SH-SY5Y (cell line): ENCODE data around the gene NUDT6.

Experiments used
- GATA2 ChIP-seq: IDR thresholded peaks from 2 replicates; pipeline ENCODE4 v1.6.1; 2011; ENCODE audit warnings: mild to moderate bottlenecking, low read depth, low read length
- GATA3 ChIP-seq: IDR thresholded peaks from 2 replicates; pipeline ENCODE4 v1.6.1; 2011; ENCODE audit warnings: low read depth, mild to moderate bottlenecking, low read length, moderate library complexity

NUDT6 gene

GRCh38 chr4:122921971-122922876 lies at the start of gene NUDT6:
NUDT6 (minus strand) TSS chr4:122922597; CDS start chr4:122922572, 25 bp downstream.
- TF ChIP-seq GATA2 (peak; percentile 27; the same call in 1 of the 2 replicates), GATA3 (no peak)

GRCh38 chr4:122968227-122968812 lies 45.9 kb upstream of the NUDT6 start:
- TF ChIP-seq GATA3 (no peak), GATA2 (no peak)

DNA sequence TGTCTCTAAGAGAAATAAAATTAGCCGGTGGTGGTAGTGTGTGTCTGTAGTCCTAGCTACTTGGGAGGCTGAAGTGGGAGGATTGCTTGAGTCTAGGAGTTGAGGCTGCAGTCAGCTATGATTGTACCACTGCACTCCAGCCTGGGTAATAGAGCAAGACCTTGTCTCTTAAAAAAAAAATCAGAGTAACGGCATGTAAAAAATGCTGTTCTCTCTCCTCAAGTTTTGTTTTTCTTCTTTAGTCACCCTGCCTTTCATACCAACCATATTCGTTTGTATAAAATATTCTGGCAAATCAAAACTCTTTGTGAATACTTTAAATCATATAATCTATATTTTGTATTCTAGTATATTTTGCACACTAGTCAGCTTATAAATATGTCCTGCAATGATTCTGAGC lies 44.8 kb upstream of the NUDT6 start:
- TF ChIP-seq GATA2: no peak
- TF ChIP-seq GATA3: no peak

- no peak for TF ChIP-seq GATA2
- no peak for TF ChIP-seq GATA3
These were observed 43.8 kb upstream of the NUDT6 start for GRCh38 chr4:122966201-122966600.

DNA sequence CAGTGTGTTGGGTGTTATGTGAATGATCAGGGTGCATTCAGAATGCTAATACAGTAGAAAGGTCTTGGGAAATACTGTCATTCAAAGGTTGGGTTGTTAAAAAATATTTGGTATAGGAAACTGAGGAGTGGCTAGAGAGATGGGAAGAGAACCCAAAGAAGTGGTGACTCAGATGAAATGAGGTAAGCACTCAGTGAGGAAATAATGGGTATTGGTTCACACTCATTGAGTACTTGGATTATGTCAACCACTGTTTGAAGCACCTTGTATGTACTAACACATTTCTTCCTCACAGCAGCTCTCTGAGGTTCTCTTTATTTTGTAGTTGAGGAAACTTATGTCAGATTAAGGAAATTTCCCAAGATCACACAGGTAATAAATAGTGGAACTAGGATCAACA lies 40.8 kb upstream of the NUDT6 start:
- no peak for TF ChIP-seq GATA2
- no peak for TF ChIP-seq GATA3

DNA sequence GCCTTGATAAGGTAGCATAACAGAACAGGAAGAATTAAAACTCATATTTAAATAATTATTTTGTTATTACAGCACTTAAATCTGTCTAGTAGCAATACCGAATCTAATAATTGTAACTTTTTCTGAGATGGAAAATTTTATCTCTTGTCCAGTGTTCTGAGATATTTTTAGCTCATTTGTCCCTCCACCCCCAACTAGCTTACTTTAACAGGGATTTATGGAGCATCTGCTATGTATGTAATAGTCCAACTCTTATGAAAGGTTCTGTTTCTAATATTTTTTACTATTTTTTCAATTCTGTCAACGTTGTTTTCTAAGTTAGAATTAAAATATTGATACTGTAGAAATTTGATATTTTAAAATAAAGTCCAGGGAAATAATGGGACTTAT lies 38.2 kb upstream of the NUDT6 start:
- no peak for TF ChIP-seq GATA2
- TF ChIP-seq GATA3: no peak

GRCh38 chr4:122959981-122960610 lies 37.7 kb upstream of the NUDT6 start:
- no peak for TF ChIP-seq GATA2
- no peak for TF ChIP-seq GATA3

- TF ChIP-seq GATA3 (no peak), GATA2 (no peak)
These were observed 37.0 kb upstream of the NUDT6 start for GRCh38 chr4:122959441-122959840.

GRCh38 chr4:122958505-122958904 lies 36.1 kb upstream of the NUDT6 start:
- TF ChIP-seq GATA3 (no peak), GATA2 (no peak)

DNA sequence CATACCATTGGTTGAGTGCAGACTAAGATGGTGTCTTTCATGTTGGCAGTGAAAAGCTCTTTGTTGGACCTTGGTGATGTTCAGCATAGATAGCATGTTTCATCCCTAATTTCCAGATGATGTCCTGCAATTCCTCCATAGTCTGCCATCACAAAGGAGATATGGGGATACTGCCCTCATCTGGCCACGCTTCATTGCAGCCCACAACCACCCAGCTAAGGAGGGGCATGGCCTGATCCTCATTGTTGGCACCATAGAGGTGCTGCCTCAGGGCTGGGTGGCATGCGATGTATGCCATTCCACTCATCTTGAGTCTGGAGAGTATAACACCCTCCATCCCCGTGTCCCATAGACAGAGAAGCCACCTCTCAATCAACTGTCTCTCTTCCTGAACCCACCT lies 31.5 kb upstream of the NUDT6 start:
- TF ChIP-seq GATA2: no peak

GRCh38 chr4:122952028-122952427 lies 29.6 kb upstream of the NUDT6 start:
- TF ChIP-seq GATA2: no peak
- no peak for TF ChIP-seq GATA3

GRCh38 chr4:122948671-122949070 lies 26.3 kb upstream of the NUDT6 start:
- TF ChIP-seq GATA3 (no peak), GATA2 (no peak)

GRCh38 chr4:122946142-122946541 lies 23.7 kb upstream of the NUDT6 start:
- TF ChIP-seq GATA3: no peak
- TF ChIP-seq GATA2: no peak

- TF ChIP-seq GATA3 (no peak), GATA2 (no peak)
These were observed 10.4 kb upstream of the NUDT6 start for GRCh38 chr4:122932763-122933162.

- TF ChIP-seq GATA3 (no peak), GATA2 (no peak)
These were observed 8.5 kb upstream of the NUDT6 start for GRCh38 chr4:122930862-122931261.
